ENCODE results near the gene VTA1. TPM values are rescaled to one million over a fixed set of nuclear protein-coding genes. Genes with fewer than 3 reads are reported as not detected.
"Not testable (repeated sequence)": the region's sequence is repeated elsewhere in the genome, so short reads cannot be mapped to it uniquely, and the experiment has no call there.

Gene VTA1
- polyA plus RNA-seq, 1 donor from 2014 or later = 126 TPM

GRCh38 chr6:142138876-142139275 lies 8.2 kb upstream of the VTA1 start:
- H4K20me1 ChIP-seq (ENCODE audit: insufficient read depth) = no peaks in the 10 kb centered on the region
- H3K9me3 ChIP-seq (ENCODE audit: low read length) = no peaks in the 10 kb centered on the region
- no peak overlapping the region for H2AFZ ChIP-seq (ENCODE audit: low read depth, low read length)
- no peak overlapping the region for H3K4me3 ChIP-seq (ENCODE audit: low read length)
- H3K27ac ChIP-seq (ENCODE audit: low read length) = no peak overlapping the region
- no peaks in the 10 kb centered on the region for H3F3A ChIP-seq (ENCODE audit: insufficient read depth, low read length, poor library complexity, severe bottlenecking)
- H3K4me2 ChIP-seq (ENCODE audit: low read length) = no peak overlapping the region
- no peaks in the 10 kb centered on the region for H3K79me2 ChIP-seq (replicated peaks; ENCODE audit: insufficient read depth, low read length)
- H3K9me2 ChIP-seq (ENCODE audit: insufficient read depth, low read length) = no peaks in the 10 kb centered on the region
- no peak overlapping the region for H3K9ac ChIP-seq (ENCODE audit: low read length)
- no peaks in the 10 kb centered on the region for H3K36me3 ChIP-seq (ENCODE audit: insufficient read depth, low read length)
- TF ChIP-seq POLR2AphosphoS5 (IDR thresholded peaks at IDR 0.05) = no peak
- no peak for TF ChIP-seq EP300 (conservative IDR thresholded peaks at IDR 0.05; ENCODE audit: poor library complexity, severe bottlenecking)
- TF ChIP-seq MXI1 (conservative IDR thresholded peaks at IDR 0.05; ENCODE audit: poor library complexity, severe bottlenecking) = no peak
- no peak for TF ChIP-seq REST (IDR thresholded peaks at IDR 0.05; ENCODE audit: borderline replicate concordance)
- no peak for TF ChIP-seq RAD21 (conservative IDR thresholded peaks at IDR 0.05)
- TF ChIP-seq TAF1 (IDR thresholded peaks at IDR 0.05; ENCODE audit: low read depth) = no peak
- no peak for TF ChIP-seq SMC3 (conservative IDR thresholded peaks at IDR 0.05; ENCODE audit: poor library complexity)
- TF ChIP-seq CTCF (IDR thresholded peaks at IDR 0.05; ENCODE audit: poor library complexity, severe bottlenecking) = no peak
- TF ChIP-seq EZH2 (IDR thresholded peaks at IDR 0.05; ENCODE audit: borderline replicate concordance, insufficient read depth, low read length, poor library complexity, severe bottlenecking) = no peak
- H3K27me3 ChIP-seq (ENCODE audit: insufficient read depth, low read depth, low read length) = no peaks in the 10 kb centered on the region

- not testable (repeated sequence) for H3K4me3 ChIP-seq (ENCODE audit: low read length); H3K4me2 ChIP-seq (ENCODE audit: low read length); H3K79me2 ChIP-seq (replicated peaks; ENCODE audit: insufficient read depth, low read length); H3K9ac ChIP-seq (ENCODE audit: low read length); H3K9me3 ChIP-seq (ENCODE audit: low read length); H3F3A ChIP-seq (ENCODE audit: insufficient read depth, low read length, poor library complexity, severe bottlenecking); H3K27me3 ChIP-seq (ENCODE audit: insufficient read depth, low read depth, low read length); H4K20me1 ChIP-seq (ENCODE audit: insufficient read depth); H3K9me2 ChIP-seq (ENCODE audit: insufficient read depth, low read length); H3K27ac ChIP-seq (ENCODE audit: low read length); H2AFZ ChIP-seq (ENCODE audit: low read depth, low read length); H3K36me3 ChIP-seq (ENCODE audit: insufficient read depth, low read length)
These were observed 5.5 kb upstream of the VTA1 start for GRCh38 chr6:142141531-142141930.

- Histone ChIP-seq H3K4me3 (ENCODE audit: low read length) (no peak overlapping the region), H3F3A (ENCODE audit: insufficient read depth, low read length, poor library complexity, severe bottlenecking) (no peaks in the 10 kb centered on the region), H3K79me2 (replicated peaks; ENCODE audit: insufficient read depth, low read length) (peaks cover 95% of the 10 kb centered on the region), H3K27me3 (ENCODE audit: insufficient read depth, low read depth, low read length) (no peaks in the 10 kb centered on the region), H3K9me2 (ENCODE audit: insufficient read depth, low read length) (no peaks in the 10 kb centered on the region), H3K9ac (ENCODE audit: low read length) (no peak overlapping the region), H3K9me3 (ENCODE audit: low read length) (no peaks in the 10 kb centered on the region), H2AFZ (ENCODE audit: low read depth, low read length) (no peak overlapping the region), H3K27ac (ENCODE audit: low read length) (no peak overlapping the region), H3K4me2 (ENCODE audit: low read length) (no peak overlapping the region), H4K20me1 (ENCODE audit: insufficient read depth) (no peaks in the 10 kb centered on the region), H3K36me3 (ENCODE audit: insufficient read depth, low read length) (no peaks in the 10 kb centered on the region)
- no peak for TF ChIP-seq REST (IDR thresholded peaks at IDR 0.05; ENCODE audit: borderline replicate concordance)
- no peak for TF ChIP-seq EZH2 (IDR thresholded peaks at IDR 0.05; ENCODE audit: borderline replicate concordance, insufficient read depth, low read length, poor library complexity, severe bottlenecking)
- no peak for TF ChIP-seq SMC3 (conservative IDR thresholded peaks at IDR 0.05; ENCODE audit: poor library complexity)
These were observed 5.7 kb downstream of the VTA1 start for GRCh38 chr6:142152746-142153145.
